ENCODE data around the gene NRF1.

Gene NRF1

DNA sequence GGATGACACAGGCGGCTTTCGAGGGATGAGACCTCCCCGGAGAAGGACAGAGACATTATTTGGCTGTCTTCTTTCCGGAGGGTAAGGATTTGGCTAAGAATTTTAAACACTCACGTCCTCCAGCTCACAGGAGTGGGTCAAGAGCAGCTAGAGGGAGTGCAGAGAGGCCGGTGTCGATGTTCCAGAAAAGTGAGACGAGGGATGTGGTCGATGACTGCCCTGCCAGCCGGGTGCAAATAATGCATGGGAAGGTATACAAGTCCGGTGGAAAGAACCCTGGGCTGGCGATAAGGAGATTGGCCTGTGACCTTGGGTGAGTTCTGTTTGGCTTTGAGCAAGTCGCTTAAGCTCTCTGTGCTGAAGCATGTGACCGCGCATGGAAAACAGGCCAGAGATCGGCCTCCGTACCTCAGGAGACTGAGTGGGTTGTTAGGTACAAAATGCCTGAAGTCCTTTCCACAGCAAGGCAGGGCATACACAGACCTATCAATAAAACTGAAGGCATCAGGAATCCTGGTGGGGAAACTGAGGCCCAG is 192.1 kb downstream of the NRF1 start:
- ATAC-seq (no peak), DNase-seq (no peak)

DNA sequence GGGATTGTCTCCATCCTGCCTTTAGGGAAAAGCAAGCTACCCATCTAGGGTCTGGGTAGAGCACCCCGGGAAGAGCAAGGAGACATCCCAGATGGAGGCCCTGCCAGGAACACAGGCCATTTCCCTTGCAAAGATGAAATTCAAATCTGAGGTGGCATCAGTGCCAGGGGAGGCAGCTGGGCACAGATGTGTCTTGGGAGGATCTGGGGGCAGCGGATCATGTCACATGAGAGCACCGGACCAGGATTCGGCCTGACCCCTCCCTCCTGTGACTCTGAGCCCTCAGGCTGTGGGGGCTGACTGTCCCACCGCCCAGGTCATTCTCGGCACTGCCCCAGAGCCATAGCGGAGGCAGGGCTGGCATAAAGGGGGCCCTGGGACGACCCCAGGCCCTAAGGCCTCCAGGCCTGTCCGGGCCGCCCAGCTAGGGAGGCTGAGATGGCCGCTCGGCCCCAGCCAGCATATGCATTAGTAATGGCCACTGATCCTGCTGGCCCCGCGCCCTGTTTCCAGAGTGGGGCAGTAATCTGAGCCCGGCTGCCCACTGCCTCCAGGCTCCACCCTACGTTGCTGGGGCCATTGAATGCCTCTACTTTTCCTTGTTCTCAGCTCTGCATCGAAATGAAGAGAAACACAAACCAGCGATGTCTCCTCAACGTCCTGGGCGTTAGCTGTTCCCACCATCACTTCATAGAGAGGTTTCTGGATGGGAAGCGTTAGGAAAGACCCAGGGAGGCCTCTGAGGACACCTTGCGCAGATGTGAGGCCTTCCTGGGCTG is 192.8 kb downstream of the NRF1 start:
- ATAC-seq: no peak

DNA sequence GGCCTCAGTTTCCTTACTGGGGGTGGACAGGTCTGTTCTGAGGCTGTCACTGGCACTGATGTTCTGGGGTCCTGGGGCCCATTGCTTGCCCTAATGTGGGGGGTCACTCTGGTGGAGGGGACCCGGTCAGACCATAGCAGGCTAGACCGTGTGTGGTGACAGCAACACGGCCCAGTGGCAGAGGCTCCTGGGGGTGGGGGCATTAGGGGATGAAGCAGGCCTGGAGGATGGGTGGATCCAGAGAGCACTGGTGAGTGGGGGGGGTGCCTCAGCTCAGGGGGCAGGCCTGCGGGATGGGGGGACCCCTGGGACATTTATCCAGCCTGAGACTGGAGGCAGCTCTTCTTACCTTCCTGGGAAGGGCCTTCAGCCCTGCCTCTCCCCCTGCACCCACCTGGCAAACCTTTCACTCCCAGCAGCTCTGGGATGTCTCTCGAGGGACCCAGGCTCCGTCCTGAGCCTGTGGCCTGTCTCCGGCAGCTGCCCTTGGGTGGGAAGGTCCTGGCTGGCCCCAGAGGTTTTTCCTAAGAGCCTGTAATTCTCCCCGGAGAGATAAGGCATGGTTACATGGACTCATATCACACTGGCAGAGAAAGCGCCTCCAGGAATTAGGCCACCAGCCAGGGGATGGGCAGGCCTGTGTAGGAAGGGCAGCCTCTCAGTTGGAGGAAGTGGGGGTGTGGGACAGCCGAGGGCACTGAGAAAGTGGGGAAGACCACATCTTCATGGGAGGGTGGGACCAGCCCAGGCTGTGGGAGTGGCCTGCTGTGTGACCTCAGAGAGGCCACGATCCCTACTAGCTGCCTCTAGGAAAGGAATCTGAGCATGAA is 193.6 kb downstream of the NRF1 start:
- ATAC-seq (no peak), DNase-seq (no peak)

More for the DNA sequence above, 192.8 kb downstream of the NRF1 start:
- DNase-seq: no peak
